ELR (cell line): ENCODE measurements around the gene CXCL14.

ENCODE experiments used
- DNase-seq: peaks from one replicate; pipeline ENCODE4 v3.0.0-alpha.2; 2015; ENCODE audit warnings: low read depth

CXCL14 gene

DNA sequence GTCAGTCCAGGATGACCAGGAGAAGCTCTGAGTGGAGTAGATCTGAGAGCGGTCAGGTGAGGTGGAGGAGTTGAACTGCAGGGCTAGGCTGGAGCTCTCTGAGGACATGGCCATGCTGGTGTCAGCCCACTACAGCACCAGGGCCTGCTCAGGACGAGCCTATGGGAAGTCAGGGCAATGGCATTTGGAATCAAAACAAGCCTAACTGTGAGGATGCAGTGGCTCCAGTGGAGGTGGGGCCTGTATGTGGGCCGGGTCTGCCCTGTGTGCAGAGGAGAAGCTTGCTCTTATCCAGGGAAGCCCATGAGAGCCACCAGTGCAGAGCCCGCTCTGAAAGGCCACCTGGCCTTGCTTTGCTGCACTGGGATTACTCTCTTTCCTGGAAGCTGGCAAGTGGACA lies 11.1 kb downstream of the CXCL14 start:
- DNase-seq: no peak

GRCh38 chr5:135566422-135567400 lies 12.1 kb downstream of the CXCL14 start:
- DNase-seq: no peak

GRCh38 chr5:135565725-135566421 lies 12.9 kb downstream of the CXCL14 start:
- DNase-seq: peak; percentile 69

DNA sequence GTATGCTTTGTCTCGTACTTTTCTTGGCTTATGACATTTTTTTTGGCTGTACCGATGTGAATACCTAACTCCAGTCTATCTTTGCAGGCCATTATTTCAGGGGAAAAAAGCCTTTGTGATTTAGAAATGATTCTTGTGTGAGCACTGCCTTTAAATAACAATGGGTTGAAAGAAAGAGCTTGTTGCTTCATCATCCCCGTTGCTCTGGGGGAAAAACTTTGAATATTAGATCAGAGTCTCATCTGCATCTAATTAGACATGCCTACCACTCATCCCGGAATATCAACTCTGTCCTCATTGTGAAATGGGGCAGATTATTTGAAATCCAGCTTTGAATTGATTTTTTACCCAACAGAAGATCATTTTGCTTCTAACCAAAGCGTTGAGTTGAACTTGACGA lies 13.5 kb downstream of the CXCL14 start:
- no peak for DNase-seq

DNA sequence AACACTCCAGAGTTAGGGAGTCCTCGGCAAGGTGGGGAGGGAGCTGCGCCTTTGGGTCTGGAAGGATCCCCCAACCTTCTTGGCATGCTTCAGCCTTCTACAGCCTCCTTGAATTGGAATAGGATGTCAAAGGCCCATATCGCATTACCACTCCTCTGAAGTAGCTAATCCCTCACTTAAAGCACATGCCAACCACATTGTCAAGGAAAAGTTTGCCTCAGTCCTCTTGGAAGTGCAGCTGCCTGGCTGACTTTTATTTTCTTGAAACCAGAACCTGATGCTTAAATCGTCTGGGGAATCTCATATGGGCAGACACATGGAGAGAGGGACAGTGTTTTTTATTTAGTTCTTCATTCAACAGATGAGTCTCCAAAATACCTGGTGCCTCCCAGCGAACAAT lies 14.5 kb downstream of the CXCL14 start:
- no peak for DNase-seq

DNA sequence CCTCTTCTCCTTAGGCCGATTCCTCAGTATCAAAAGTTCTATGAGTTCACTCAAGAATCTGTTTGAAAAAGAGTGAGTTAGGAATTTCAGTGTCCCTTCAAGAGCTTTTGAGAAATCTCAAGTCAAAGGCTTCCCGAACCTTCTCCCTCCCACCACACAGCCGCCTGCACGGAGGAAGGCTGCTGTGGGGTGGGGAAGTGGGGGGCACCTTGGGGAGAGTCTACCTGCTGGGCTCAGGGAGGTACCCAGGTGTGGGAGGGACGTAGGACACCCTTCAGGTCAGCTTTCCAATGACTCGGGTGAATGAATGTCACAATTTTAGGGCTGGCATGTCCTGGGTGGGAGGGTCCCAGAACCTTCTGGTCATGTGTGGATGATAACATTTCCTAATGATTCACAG lies 17.5 kb downstream of the CXCL14 start:
- DNase-seq: no peak

DNA sequence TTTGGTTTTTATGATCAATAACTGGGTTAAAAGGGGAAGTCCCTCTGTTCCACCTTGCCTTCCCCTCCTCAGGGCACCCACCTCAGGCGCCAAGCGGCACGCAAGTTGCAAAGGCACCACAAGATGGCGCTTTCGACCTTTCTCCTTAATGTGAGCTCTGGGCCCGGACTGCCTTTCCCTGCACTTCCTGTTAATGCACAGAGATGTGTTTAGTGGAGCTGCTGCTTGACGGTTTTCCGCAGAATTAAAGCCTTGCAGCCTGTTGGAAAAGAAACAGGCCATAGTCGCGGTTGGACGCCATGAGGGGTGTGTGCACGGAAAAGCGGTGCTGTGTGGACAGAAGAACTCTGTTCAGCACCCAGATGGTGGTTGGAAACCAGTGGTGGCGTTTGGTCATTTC lies 17.9 kb downstream of the CXCL14 start:
- DNase-seq: peak; percentile 87

- peak; percentile 27 for DNase-seq
These were observed 19.4 kb downstream of the CXCL14 start for GRCh38 chr5:135559354-135559753.

GRCh38 chr5:135557076-135557838 lies 21.5 kb downstream of the CXCL14 start:
- DNase-seq: no peak

DNA sequence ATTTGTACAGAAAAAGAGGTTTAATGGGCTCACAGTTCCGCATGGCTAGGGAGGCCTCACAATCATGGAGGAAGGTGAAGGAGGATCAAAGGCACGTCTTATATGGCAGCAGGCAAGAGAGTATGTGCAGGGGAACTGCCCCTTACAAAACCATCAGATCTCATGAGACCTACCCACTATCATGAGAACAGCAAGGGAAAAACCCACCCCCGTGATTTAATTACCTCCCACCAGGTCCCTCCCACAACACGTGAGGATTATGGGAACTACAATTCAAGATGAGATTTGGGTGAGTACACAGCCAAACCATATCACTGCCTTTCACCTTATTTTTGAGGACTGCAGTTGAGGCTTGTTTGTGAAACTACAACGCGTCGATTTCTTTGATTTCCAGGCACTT lies 22.2 kb downstream of the CXCL14 start:
- DNase-seq: no peak

- no peak for DNase-seq
These were observed 23.3 kb downstream of the CXCL14 start for GRCh38 chr5:135555530-135555929.

DNA sequence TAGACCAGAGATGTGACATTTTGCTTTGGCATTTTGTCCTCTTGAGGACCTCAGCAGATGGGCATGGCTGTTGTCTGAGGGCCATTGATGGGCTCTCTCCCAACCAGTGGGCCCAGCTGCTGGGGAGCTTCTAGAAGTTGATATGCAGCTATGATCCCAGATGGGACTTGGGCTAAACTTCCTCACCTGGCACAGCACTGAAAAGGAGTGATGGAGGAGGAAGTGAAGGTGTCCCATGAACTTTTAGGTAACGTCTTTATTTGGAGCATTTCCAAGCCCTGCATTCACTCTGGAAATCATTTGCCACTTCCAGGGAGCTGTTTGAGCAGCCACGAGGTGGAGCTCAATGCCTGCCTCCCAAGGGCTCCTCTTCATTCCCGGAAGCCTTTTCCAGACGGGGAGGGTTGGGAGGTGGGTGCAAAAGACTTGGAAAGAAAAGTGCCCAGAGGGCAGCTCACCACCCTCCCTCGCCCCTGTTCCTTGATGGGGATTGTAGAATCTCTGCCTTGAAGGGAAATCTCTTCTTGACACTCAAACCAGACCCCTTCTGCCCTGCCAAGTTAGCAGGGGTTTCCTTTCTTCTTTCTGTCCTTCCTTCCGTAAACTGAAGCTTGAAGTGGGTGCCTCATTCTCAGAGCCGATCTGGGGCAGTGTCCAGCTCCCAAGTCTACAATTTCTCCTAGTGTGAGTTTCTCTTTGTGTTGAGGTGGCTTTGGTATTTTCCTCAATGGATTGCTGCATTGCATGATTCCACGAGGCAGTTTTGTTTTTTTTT lies 24.9 kb downstream of the CXCL14 start:
- DNase-seq: peak; percentile 61

DNA sequence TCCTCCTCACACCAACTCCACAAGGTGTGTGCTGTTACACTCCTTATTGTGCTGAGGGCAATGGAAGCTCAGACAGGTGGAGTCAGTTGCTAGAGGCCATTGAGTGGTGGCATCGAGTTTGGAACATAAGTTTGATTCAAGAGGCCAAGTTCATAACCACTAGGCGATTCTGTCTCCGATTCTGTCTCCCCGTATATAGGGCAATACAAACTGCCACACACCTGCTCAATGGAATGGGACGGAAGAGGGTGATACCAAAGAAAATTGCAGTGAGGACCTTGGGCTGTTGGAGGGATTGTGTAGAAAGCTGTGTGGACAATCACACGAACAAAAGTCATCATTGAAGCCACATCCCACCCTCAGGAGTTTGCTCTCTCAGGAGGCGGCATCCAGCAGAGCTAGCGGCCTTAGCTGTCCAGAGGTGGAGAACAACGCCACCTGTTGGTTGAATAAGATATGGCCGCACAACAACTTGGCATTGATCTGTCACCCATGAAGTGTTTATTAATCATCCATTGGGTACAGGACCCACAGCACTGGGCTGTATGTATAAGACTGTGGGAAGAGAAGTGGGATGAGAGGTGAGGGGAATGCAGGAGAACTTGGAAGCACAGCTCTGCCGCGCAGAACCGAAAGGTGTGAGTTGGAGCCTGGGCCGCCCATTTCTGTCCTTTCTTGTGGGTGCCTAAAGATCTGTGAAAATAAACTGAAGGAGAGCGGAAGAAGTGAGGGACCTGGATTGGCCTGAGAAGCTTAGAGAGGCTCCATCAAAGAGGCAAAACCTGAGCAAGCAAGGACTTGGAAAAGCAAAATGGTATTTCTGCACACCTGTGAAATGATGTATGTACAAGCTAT lies 27.0 kb downstream of the CXCL14 start:
- DNase-seq: peak; percentile 77

DNA sequence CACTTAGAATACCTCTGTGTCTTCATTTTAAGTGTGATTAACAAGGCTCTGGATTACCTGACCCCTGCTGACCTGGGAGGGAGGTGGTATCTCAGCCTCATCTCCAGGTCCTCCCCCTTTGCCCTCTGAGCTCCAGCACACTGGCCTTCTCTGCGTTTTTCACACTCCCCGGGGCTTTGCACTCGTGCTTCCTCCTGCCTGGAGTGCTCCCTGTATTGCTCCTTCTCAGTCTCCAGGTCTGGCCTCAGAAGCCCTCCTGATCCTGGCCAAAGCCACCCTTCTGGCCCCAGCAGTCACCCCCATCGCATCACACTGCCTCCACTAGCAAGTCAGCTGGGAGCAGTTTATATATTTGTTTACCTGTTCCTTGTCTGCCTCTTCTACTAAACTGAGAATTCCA lies 29.4 kb downstream of the CXCL14 start:
- DNase-seq: no peak

GRCh38 chr5:135547590-135548254 lies 31.1 kb downstream of the CXCL14 start:
- no peak for DNase-seq

DNA sequence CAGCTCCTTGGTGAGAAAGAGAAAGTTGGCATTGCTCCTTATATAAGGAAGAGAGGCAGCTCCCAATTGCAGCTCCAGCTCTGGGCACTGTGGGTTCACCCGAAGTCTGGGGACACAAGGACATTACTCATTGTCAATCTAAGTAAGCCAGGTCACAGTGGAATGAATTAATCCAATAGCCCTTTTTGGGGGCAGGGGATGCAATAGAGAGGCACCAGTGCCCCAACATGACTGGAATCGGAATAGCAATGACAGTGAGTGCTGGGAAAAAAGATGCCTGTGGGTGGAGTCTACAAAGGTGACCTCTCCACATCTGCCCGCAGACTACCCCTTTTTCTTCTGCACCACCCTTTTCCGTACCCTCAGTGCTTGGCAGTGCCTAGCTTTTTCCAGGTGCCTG lies 31.9 kb downstream of the CXCL14 start:
- DNase-seq: no peak

DNA sequence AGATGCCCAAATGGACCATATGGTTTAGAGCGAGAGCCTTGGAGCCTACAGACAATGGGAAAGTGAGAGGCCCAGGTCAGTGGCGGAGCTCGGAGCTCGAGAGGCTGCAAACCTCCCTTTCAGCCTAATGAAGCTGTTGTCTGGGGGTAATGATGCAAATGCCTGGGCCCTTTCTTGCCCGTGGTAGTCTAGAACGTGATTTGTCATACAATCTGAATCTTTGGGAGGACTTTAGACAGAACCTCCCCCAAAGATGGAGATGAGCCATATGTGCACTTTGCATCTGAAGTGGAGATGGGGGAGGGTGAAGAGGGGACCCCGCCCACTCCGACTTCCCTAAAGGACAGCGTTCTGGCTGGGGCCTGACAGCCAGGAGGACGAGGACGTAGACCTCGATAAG lies 32.7 kb downstream of the CXCL14 start:
- DNase-seq: no peak

DNA sequence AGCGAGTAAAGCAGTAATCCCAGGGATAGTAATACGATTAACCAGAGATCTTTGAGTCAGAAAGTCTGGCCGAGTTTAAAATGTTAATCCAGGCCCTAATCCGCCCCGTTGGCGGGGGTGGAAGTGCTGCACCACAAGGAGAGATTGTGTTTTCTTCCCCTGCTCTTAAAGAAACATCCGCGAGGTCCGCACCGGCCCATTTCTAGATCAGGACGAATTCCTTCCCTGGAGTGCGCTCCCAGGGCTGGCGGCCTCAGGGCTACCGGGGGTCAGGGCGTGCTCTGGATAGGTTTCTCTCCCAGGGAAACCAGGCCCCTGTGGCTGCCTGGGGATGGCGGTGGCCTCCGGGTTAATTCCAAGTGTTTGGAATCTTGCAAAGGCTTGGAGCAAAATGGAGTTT lies 33.7 kb downstream of the CXCL14 start:
- DNase-seq: no peak

DNA sequence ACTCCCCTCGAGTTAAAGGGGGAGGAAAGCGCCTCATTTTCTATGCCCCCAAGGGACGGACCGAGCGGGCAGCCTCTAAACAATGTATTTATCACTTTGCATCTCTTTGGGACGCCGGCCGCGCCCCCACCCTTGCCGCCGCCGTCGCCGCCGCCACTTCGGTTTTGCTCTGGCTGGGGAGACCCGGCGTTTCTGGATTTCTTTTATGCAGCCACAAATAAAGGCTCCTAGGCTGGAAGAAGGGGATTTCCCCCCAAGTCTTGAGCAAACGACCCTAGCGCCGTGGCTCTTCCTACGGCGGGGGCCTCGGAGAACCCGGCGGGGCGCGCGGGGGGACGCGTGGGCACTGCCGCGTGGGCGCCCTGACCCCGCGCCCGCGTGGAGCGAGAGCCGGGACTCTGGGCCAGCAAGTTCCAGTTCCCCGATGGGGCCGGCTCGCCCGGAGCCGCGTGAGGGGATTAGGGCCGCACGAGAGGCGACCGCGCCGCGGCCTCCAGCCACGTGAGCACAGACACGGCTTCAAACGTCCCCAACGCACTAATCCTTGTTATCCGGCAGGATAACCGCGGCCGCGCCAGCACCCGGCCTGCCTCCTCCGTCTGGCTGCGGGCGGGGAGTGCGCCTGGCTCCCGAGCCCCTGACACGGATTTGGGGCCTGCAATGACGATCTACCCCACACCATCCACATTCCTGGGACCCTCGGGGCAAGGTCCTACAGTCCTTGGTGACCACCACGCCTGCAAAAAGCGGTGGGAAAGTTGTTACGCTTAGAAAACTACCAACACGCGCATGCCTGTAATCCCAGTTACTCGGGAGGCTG lies 35.1 kb downstream of the CXCL14 start:
- peak; percentile 18 for DNase-seq
